Endothelial cell of umbilical vein (primary cell): ENCODE data around the gene ROCK2.

Experiments used
- POLR2A ChIP-seq: IDR thresholded peaks from 2 replicates; pipeline ENCODE4 v1.6.1; 2012; ENCODE audit warnings: low read depth, mild to moderate bottlenecking, control low read depth, low read length
- POLR2AphosphoS5 ChIP-seq: IDR thresholded peaks from 2 replicates; pipeline ENCODE4 v1.6.1; 2012; ENCODE audit warnings: low read depth, mild to moderate bottlenecking, control low read depth, low read length, moderate library complexity; ENCODE audit not compliant: insufficient read depth
- TF ChIP-seq, protein P1 (sequence below), 2 donors: IDR thresholded peaks; 1 replicate in 1 of 2; 2 replicates in 1 of 2; pipeline ENCODE4 v1.5.1; 2011; ENCODE audit warnings: low read length in 2 of 2, mild to moderate bottlenecking in 2 of 2, moderate library complexity in 2 of 2, control low read depth in 1 of 2, inconsistent platforms in 1 of 2, low read depth in 1 of 2; ENCODE audit not compliant: insufficient read depth in 1 of 2; ENCODE audit errors: extremely low read depth in 1 of 2

DNA sequence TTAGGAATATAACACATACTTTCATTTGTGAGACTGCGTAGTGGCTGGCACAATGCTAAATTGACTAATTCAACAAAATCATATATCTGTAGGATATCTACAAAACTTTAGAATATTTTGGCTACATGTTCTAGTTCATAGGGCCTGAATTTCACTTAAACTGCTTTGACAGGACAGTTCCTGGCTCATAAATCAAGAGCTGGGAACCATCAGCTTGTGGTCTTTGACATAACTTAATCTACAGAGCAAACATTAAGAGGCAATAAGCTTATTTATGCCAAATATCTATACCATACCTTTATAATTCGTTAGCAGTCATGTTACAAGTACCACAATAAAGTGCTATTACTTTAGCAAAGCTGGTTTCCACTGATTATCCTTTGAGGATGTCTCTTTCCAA, 83.5 kb downstream of the ROCK2 start:
- TF ChIP-seq, protein P1, sequence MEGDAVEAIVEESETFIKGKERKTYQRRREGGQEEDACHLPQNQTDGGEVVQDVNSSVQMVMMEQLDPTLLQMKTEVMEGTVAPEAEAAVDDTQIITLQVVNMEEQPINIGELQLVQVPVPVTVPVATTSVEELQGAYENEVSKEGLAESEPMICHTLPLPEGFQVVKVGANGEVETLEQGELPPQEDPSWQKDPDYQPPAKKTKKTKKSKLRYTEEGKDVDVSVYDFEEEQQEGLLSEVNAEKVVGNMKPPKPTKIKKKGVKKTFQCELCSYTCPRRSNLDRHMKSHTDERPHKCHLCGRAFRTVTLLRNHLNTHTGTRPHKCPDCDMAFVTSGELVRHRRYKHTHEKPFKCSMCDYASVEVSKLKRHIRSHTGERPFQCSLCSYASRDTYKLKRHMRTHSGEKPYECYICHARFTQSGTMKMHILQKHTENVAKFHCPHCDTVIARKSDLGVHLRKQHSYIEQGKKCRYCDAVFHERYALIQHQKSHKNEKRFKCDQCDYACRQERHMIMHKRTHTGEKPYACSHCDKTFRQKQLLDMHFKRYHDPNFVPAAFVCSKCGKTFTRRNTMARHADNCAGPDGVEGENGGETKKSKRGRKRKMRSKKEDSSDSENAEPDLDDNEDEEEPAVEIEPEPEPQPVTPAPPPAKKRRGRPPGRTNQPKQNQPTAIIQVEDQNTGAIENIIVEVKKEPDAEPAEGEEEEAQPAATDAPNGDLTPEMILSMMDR (IDR thresholded peaks at IDR 0.05; ENCODE audit: extremely low read depth in 1 of 2, insufficient read depth in 1 of 2, low read depth in 1 of 2, low read length in 2 of 2) = no peak
- TF ChIP-seq POLR2AphosphoS5 (no peak), POLR2A (no peak)
